DND-41 (cell line): ENCODE results near the gene DLGAP1.

Experiments used
- CTCF ChIP-seq: IDR thresholded peaks from 2 replicates; pipeline ENCODE4 v1.5.1; 2012; ENCODE audit warnings: borderline replicate concordance, low read length, moderate library complexity, mild to moderate bottlenecking; ENCODE audit not compliant: poor library complexity, severe bottlenecking; ENCODE audit errors: extremely low read depth
- EZH2 ChIP-seq: IDR thresholded peaks from 3 replicates; pipeline ENCODE4 v1.6.1; 2012; ENCODE audit warnings: borderline replicate concordance, low read depth, mild to moderate bottlenecking, moderate library complexity, low read length, inconsistent platforms; ENCODE audit not compliant: severe bottlenecking

- no peak for TF ChIP-seq CTCF
- no peak for TF ChIP-seq EZH2
Observed at GRCh38 chr18:4181086-4181485, 274.0 kb downstream of the DLGAP1 start.
